NCI-H2227 treated with DMSO at 0.1 percent for 48 hours (cell line): ENCODE results near the gene KCNN3.
A peak's percentile ranks its signal among the peaks of the same experiment; 100 is the strongest.
"Not testable (repeated sequence)": the region's sequence is repeated elsewhere in the genome, so short reads cannot be mapped to it uniquely, and the experiment has no call there.

Experiments
- DNase-seq: peaks from one replicate; lab custom pipeline; 2025; lab: John Stamatoyannopoulos, UW

Gene KCNN3

GRCh38 chr1:154698320-154699096 lies 171.6 kb downstream of the KCNN3 start:
- DNase-seq, result no peak

DNA sequence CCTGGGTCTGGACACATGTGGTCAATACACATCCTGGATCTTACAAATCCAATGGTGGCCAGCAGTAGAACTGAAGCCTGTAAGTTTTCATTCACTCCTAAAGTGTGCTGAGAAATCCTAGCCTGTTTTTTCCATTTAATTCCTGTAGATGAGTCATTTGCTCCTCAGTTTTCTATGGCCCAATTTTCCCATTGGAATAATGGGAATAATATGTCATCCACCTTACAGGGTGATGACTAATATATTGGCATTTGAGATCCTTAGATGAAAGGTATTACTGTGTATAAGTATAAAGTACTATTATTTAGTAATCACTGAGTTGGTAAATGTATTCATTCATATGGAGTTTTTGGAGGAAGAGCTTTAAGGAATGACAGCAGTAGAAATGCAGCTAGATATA lies 172.4 kb downstream of the KCNN3 start:
- DNase-seq, result no peak

- DNase-seq, result no peak
Measured at GRCh38 chr1:154696456-154696855, 173.6 kb downstream of the KCNN3 start.

DNA sequence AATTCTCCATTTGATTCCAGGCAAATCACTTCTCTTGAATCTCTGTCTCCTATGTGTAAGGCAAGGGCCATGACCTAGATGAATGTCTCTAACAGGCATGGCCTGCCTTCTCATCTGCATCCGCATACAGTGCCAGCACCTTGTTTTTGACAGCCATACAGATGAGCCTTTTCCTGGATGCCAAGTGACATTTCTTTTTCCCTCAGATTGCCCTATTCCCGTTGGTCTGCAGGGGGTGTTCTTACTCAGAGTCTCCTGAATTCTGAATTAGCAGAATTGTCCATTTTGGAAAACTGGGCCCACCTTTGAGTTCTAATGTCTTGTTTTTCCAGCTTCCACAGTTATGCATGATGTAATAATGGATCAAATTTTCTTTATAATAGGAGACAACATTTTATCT lies 174.1 kb downstream of the KCNN3 start:
- DNase-seq, result no peak

GRCh38 chr1:154694995-154695394 lies 175.1 kb downstream of the KCNN3 start:
- DNase-seq, result no peak

GRCh38 chr1:154689083-154689482 lies 181.0 kb downstream of the KCNN3 start:
- DNase-seq, result no peak

DNA sequence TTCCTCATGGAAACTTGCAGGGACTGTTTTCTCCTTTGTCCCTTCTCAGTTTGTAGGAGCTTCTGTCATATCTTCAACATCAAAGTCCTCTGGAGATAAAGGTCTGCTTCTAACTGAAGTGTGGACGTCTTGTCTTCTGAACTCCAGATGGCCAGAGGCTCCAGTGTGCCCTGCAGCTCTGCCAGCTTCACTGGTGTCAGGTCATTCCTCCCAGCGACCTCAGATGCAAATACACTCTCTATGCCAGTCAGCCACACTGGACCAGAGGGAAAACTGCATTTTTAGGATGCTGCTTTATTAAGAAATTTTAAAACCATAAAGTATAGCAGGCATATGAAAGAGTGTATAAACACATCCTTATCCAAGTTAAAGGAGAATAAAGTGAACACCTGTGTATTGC lies 183.6 kb downstream of the KCNN3 start:
- DNase-seq, result no peak

GRCh38 chr1:154683820-154684219 lies 186.3 kb downstream of the KCNN3 start:
- DNase-seq, result no peak

DNA sequence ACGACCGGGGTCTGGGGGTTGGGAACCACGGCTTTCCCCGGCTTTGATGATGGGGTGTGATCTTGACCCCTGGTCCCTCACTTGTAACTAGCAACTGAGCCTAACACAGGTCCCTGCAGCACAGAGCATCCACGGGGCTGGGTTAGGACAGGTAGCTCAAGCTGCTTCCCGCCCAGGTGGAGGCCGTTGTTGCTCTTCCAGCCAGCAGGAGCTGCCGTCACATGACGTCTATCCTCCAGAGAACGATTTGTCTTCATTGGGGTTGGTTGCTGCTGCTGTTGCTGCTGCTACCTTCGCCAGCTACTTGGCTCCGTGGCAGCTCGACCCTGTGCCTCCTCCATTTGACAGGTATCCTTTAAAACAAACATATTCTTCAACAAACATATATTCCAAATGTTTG lies 187.8 kb downstream of the KCNN3 start:
- no peak for DNase-seq

DNA sequence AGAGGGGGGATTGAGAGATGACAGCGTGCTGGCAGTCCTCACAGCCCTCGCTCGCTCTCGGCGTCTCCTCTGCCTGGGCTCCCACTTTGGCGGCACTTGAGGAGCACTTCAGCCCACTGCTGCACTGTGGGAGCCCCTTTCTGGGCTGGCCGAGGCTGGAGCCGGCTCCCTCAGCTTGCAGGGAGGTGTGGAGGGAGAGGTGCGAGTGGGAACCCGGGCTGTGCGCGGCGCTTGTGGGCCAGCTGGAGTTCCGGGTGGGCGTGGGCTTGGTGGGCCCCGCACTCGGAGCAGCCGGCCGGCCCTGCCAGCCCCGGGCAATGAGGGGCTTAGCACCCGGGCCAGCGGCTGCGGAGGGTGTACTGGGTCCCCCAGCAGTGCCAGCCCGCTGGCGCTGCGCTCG lies 192.2 kb downstream of the KCNN3 start:
- not testable (repeated sequence) for DNase-seq

DNA sequence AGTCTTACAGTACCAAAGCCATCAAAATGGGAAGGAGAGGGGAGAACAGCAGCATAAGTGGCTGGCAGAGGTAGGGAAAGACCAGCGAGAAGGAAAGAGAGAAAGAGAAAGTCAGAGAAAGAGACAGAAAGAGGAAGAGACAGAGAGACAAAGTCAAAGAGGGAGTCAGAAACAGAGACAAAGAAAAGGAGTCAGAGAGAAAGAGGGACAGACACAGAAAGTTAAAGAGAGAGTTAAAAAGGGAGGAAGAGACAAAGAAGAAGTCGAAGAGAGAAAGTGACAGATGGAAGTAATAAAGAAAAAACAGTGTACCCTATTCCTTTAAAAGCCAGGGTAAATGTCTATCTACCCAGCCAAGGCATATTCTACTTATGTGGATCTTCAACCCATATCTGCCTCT lies 193.2 kb downstream of the KCNN3 start:
- not testable (repeated sequence) for DNase-seq

DNA sequence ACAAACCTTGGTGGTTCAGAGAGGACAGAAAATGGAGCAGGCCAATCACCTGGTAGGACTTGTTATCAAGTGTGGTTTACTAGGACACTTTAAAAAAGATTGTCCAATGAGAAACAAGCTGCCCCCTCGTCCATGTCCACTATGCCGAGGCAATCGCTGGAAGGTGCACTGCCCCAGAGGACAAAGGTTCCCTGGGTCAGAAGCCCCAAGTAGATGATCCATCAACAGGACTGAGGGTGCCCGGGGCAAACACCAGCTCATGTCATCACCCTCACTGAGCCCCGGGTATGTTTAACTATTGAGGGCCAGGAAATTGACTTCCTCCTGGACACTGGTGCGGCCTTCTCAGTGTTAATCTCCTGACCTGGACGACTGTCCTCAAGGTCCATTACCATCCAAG lies 195.6 kb downstream of the KCNN3 start:
- not testable (repeated sequence) for DNase-seq

DNA sequence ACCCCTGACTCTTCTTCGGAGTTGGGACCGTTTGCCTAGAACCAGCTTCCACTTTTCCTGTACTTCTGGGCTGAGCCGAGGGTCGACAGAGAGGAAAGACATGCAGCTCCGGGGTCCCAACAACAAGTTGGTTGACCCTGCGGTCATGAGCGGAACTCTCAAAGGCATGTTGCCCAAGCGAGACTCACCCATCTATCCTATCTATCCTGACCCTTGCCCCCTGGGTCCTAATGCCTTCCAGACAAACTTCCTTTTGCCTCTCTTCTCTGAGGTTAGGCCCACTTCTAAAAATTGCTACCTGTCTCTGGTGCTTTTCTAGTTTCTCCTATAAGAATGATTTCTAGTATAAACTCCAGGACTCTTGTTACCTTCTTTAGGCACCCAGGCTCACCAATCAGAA lies 197.8 kb downstream of the KCNN3 start:
- not testable (repeated sequence) for DNase-seq

- DNase-seq, result not testable (repeated sequence)
Measured at GRCh38 chr1:154671412-154671811, 198.7 kb downstream of the KCNN3 start.

GRCh38 chr1:154670310-154671270 lies 199.5 kb downstream of the KCNN3 start:
- DNase-seq, result not testable (repeated sequence)

GRCh38 chr1:154669464-154670282 lies 200.4 kb downstream of the KCNN3 start:
- peak; percentile 71 for DNase-seq

GRCh38 chr1:154666051-154666790 lies 203.9 kb downstream of the KCNN3 start:
- DNase-seq, result no peak

GRCh38 chr1:154664331-154665002 lies 205.6 kb downstream of the KCNN3 start:
- DNase-seq, result no peak

GRCh38 chr1:154663471-154664060 lies 206.5 kb downstream of the KCNN3 start:
- no peak for DNase-seq

- DNase-seq, result no peak
Measured at GRCh38 chr1:154661110-154661509, 209.0 kb downstream of the KCNN3 start.
